ENCODE results near the gene IGSF21. TPM values are rescaled to one million over a fixed set of nuclear protein-coding genes. Genes with fewer than 3 reads are reported as not detected.

IGSF21 gene
- polyA plus RNA-seq, 4 donors = 0.23 to 0.75 (median 0.40) TPM

DNA sequence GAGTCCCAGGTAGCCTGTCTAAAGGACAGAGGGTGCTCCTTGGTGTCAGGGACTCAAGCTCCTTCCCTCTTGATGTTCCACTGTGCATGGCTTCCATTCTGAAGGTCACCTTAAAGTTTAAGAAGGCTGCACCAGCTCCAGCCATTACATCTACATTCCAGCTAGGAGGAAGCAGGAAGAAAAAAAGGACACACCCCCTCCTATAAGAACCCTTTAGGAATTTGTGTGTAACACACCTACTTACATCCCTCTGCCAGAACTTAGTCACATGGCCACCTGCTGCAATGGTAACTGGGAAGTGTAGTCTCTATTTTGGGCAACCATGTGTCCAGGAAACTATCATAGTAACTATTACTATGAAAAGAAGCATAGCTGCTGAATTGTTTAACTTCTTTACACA is 211.5 kb downstream of the IGSF21 start:
- DNase-seq (ENCODE audit: low read depth in 4 of 4, low spot score in 3 of 4) = no peak

DNA sequence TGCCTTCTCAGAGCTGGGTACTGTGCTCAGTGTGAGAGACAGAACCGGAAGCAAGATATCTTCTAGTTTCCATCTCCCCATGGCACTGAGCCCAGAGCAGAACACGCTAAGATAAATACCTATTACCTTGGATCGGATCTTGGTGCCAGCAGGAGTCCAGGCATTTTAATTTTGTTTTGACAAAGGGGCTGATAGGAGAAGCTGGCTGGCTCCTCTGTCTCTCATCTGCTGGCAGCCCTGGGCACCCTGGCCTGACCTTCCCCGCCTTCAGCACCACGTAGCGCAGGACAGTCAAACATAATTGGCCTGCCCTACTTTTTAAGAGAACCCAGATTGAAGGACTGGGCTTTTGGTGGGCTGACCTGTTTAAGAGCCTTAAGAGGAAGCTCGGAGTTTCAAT is 212.5 kb downstream of the IGSF21 start:
- no peak for DNase-seq (ENCODE audit: low read depth in 4 of 4, low spot score in 3 of 4)

DNA sequence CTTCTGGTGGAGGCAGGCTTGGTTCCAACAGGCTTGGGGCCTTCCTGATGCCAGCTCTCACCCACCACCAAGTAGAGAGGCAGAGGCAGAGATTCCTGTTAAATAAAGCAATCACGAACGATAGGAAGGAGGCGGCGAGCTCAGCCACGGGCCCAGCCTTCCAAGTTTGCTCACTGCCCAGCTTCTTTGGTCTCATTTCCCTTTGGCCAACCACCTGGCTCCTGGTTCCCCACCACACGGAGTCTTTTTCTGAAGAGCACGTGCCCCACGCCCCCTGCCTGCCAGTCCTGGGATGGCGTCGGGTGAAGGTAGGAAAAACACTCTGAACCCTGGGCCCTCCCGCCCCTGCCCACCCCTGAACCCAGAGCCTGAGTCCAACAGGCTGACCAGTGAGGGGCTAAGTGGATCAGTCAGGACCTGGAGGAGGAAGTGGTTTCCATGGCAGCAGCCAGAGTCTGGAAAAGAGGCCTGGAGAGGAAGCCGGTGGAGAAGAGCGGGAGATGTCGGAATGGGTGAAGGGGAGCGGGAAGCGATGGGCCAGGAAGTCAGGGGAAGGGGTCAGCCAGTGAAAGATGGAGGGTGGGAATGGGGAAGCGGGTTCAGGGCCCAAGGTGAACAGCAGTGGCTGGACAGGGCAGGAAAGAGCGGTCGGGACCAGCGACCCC is 214.9 kb downstream of the IGSF21 start:
- DNase-seq (ENCODE audit: low read depth in 4 of 4, low spot score in 3 of 4) = no peak

DNA sequence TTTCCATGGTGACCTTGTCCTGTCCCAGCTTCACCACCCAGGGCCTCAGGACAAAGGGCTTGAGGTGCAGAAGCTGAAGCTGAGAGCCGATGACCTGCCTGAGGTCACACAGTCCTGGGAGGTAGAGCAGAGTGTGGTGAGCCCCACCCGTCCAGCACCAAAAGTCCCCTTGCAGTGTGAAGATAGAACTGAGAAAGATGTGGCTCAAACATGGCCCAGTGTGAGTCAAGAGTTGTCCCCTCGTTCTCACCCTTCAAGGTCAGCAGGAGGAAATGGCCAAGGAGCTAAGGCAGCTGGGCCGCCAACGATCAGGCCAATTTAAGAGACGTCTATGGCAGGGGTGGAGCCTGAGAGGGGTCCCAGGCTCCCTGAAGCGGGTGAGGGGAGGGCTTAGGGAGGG is 215.7 kb downstream of the IGSF21 start:
- no peak for DNase-seq (ENCODE audit: low read depth in 4 of 4, low spot score in 3 of 4)

DNA sequence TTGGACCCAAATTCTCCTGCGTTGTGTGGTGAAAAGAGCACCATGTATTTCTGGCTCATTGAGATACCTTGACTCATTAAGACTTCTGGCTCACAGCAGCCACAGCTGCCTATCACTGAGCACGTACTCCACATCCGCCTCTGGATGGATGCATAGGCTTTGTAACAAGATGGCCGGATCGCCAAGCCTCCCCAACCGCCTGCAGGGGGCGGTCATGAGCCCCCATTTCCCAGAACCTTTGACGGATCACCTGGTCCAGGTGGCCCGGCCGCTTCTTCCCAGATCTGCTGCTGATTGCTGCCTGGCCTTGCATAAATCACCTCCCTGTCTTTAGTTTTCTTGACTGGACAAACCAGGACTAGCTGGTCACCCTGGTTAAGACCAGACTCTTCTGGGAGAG is 216.6 kb downstream of the IGSF21 start:
- DNase-seq (ENCODE audit: low read depth in 4 of 4, low spot score in 3 of 4) = no peak

DNA sequence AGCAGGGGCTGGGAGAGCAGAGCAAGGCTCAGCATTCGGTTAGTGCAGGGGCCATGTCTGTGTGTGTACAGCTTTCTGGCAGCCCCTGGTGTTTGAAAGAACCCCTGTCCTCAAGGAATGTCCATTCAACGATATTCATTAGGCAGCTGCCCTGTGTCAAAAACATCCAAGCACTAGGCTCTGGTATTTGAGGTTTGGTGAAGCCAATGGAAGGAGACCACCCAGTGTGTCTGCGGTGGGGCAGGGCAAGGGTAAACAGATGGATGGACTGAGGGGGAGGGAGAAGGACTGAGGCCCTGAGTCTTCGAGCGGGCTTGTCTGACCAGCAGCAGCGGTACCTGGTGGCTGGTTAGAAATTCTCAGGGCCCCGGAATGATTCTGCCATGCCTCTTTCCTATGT is 217.5 kb downstream of the IGSF21 start:
- no peak for DNase-seq (ENCODE audit: low read depth in 4 of 4, low spot score in 3 of 4)

DNA sequence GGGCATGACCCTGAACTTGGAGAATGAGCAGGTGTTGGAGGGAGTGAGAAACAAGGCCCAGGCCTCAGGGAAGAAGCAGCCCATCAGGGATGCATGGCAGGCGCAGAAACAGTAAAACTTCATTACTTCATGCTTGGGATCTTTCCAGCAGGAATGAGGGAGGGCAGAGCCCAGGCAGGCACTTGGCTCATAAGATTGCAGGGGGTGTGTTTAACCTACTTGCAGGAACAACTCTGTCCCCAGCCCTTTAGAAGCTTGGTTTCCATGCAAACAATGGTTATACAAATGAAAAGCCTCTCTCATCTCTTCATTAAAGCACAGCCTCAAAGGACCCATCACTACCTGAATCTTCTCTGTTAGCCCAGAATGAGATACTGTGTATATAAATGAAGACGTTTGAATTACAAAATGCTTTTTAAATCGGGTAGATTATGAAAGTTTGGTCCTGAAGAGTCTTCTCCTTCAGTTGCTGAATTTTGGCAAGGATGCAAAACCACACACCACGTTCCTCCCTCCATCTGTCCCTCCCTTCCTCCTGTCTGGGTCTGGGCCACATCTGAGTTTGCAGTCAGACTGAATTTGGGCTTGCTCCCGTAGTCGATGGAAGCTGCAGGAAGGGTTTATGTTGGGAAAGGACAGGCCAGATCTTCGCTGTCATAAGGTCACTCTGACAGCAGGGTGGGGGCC is 218.8 kb downstream of the IGSF21 start:
- no peak for DNase-seq (ENCODE audit: low read depth in 4 of 4, low spot score in 3 of 4)

DNA sequence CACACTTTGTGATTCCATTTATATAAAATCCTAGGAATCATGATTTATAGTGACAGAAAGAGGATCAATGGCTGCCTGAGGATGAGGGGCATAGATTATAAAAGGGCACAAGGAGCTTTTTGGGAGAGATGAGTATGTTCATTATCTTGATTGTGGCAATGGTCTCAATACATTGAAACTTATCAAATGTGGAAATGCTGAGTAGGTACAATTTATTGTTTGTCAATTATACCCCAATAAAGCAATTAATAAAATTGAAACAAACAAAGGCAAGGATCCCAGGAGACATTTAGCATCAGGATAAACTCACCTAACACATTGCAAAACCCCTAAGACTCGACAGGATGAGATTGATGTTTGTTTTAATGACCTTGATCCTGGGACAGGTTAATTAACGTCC is 220.1 kb downstream of the IGSF21 start:
- no peak for DNase-seq (ENCODE audit: low read depth in 4 of 4, low spot score in 3 of 4)

DNA sequence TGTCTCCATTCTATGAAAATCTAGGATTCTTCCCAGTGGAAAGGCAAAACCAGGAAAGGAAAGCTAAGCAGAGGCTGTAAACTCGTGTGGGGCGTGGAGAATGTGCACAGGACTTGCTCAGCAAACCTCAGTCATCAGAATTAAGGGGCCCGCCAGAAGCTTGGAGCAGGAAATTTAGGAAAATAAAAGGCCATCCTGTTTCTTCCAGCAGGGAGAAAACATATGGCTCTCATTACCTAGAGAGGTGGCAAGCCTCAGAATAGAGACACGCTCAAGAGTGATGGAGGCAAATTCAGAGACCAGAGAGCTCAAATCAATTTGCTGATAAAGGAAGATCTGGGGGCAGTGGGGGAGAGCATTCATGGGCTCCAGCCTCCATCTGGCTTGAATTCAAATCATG is 221.2 kb downstream of the IGSF21 start:
- DNase-seq (ENCODE audit: low read depth in 4 of 4, low spot score in 3 of 4) = no peak

DNA sequence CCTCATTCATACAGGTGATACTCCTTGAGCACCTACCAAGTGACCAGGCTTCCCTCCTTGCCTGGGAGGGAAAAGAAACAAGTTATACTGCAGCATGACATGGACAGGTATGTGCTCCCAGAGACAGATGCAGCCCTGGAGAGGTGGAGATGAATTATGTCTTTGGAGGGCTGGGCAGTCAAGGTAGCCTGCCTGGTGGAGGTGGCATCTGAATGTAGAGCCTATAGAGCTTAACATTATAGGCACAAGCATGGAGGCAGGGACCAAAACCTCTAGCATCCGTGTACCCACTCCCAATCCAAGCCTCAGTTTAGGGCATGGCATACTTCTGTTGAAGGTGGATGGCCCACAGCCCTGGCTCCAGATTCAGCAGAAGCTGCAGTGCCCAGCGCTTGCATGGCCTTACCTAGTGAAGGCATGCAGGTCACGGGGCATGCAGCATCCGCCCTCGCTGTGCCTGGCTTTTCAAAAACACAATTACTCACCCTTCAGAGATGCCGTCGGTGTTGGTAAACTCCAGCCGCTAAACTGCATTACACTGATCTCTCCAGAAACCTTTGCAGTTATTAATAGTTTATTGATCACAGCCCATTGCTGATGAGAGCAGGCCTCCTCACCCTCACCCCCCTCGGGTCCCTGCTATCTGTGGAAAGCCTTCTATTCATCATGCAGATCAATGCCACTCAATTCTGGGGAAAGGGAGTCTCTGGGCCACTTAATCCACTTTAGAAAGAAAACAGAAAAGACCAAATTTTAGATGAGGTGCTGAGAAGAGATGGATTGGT is 222.1 kb downstream of the IGSF21 start:
- no peak for DNase-seq (ENCODE audit: low read depth in 4 of 4, low spot score in 3 of 4)

DNA sequence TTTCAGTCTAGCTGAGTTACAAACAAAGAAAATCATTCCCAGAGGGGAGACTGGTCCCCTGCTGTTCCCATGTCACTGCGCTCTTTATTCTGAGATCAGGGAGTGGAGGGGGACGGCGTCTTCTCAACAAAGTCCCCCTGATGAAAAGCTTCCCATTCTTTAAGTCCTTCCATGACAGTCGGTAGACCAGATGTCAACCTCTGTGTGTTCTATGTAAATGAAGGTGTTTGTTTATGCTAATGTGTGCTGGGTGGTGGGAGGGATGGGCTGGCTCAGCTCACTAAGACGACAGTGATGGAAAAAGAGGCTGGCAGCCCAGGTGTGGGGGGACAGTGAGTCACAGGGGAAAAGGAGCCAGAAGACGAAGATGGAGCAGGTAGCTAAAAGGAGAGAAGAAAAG is 225.0 kb downstream of the IGSF21 start:
- no peak for DNase-seq (ENCODE audit: low read depth in 4 of 4, low spot score in 3 of 4)

DNA sequence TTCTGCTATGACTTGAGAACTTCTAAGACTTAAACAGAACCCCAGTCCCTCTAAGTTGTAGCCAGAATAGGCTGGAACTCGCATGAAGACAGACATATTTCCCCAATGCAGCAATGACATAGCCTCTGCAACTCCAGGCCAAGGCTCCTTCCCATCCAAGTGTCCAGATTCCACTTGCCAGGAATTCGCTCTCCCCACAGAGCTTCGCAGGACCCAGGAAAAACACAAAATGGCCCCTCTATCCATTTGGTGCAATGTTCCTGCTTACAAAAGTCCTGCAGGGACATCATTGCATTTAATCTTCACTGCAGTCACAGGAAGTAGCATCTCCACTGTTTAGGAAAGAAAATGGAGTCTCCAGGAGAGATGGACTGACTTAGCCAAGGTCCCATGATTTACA is 225.6 kb downstream of the IGSF21 start:
- DNase-seq (ENCODE audit: low read depth in 4 of 4, low spot score in 3 of 4) = no peak

DNA sequence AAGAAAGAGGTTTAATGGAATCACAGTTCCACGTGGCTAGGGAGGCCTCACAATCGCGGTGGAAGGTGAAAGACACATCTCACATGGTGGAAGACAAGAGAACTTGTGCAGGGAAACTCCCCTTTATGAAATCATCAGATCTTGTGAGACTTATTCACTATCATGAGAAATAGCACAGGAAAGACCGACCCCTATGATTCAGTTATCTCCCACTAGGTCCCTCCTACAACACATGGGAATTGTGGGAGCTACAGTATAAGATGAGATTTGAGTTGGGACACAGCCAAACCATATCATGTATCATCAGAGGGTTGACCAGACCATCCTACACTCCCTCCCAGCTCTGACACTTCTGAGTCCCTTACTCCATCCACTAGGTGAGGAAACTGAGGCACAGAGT is 229.2 kb downstream of the IGSF21 start:
- no peak for DNase-seq (ENCODE audit: low read depth in 4 of 4, low spot score in 3 of 4)

DNA sequence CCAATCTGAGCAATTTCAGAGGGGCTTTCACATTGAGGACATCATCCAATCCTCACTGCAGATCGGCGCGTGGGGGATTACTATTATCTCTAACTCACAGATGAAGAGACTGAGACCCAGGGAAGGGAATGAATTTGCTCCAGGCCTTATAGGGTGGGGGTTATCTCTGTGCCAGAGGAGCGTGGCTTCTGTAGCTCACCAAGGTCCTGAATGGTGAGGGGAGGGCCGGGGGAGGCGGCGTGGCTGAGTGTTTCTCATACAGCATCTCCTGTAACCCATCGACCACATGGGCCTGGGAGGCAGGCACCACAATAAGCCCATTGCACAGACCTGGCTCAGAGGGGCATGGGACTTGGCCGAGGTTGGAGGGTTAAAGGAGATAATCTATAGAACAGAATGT is 230.2 kb downstream of the IGSF21 start:
- no peak for DNase-seq (ENCODE audit: low read depth in 4 of 4, low spot score in 3 of 4)

DNA sequence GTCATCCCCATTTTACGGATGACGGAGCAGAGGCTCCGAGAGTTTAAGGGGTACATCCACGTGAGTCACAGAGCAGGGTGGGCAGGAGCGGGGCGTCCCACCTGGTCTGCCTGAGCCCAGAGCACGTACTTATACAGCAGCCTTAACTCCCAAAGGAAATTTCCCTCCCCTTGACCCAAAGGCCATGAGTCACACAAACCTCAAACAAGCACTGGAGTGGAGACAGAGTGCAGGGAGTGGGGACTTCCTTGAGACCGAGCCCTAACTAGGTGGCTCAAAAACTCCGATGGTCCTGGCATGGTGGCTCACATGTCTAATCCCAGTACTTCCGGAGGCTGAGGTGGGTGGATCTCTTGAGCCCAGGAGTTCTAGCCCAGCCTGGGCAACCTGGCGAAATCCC is 231.6 kb downstream of the IGSF21 start:
- no peak for DNase-seq (ENCODE audit: low read depth in 4 of 4, low spot score in 3 of 4)

DNA sequence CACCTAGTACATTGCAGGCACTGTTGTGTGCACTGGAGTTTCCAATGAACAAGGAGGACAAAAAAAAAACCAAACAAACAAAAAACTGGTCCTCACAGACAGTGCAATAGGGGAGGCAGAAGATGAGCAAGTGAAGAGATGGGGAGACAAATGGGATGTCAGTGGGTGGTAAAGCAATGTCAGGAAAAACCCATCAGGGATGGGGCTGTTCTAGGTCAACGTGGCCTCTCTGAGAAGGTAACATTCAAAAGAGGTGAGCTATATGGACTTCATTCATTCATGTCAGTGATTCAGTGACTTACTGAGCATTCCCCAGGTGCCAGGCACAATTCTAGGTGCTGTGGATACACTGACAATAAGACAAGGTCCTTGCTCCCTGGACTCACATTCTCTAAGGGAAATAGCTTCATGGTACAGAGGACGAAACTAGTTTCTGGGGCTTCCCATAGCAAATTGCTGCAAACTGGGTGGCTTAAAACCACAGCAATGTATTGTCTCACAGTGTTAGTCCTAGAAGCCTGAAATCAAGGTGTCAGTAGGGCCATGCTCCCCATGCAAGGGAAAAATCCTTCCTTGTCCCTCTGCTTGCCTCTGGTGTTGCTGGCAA is 232.7 kb downstream of the IGSF21 start:
- no peak for DNase-seq (ENCODE audit: low read depth in 4 of 4, low spot score in 3 of 4)

DNA sequence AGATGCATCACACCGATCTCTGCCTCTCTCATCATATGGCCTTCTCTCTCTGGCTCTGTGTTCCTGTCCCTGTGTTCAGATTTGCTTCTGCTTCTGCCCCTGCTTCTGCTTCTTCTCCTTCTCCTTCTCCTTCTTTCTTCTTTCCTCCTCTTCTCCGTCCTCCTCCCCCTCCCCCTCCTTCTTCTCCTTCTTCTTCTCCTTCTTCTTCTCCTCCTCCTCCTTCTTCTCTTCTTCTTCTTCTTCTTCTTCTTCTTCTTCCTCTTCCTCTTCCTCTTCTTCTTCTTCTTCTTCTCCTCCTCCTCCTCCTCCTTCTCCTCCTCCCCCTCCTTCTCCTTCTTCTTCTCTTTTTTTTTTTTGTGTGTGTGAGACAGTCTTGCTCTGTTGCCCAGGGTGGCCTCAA is 233.2 kb downstream of the IGSF21 start:
- DNase-seq (ENCODE audit: low read depth in 4 of 4, low spot score in 3 of 4) = no peak

DNA sequence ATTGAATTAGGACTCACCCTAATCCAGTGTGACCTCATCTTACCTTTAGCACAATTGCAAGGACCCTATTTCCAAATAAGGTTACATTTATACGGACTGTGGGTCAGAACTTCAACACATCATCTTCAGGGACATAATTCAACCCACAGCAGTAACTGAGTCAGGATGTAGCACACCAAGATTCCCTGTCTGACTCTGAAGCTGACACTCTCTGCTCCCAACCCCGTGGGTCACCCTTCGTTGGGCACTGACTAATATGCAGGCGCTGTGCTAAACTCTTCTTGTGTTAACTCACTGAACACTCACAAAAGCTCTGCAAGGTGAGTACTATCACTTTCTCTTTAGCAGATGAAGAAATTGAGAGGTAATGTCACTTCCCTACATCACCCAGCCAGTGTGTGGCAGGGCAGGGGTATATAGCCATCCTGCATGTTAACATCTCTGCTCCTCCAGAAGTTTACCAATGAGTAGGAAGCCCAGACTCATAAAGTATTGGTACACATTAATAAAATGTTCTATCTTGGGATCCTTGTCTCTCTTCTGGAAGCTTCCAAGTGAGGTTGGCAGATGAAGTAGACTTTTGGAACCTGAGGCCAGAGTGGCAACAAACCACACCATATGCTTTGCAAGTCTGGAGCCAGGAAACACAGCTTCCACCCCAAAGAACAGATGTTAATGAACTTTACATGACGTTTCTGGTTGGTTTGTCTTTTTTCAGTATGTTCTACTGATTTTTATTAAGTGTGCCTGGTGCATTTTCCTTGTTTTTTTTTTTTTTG is 233.9 kb downstream of the IGSF21 start:
- DNase-seq (ENCODE audit: low read depth in 4 of 4, low spot score in 3 of 4) = no peak

DNA sequence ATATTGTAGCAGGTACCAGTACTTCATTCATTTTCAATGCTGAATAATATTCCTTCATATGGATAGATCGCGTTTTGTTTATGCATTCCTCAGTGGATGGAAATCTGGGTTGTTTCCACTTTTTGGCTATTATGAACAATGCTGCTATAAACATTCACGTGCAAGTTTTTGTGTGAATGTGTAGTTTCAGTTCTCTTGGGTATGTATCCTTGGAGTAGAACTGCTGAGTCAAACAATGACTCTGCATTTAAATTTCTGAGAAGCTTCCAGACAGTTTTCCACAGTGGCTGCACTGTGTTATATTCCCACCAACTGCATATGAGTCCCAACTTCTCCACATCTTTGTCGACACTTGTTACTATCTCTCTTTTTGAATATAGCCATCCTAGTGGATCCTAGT is 235.1 kb downstream of the IGSF21 start:
- DNase-seq (ENCODE audit: low read depth in 4 of 4, low spot score in 3 of 4) = no peak

DNA sequence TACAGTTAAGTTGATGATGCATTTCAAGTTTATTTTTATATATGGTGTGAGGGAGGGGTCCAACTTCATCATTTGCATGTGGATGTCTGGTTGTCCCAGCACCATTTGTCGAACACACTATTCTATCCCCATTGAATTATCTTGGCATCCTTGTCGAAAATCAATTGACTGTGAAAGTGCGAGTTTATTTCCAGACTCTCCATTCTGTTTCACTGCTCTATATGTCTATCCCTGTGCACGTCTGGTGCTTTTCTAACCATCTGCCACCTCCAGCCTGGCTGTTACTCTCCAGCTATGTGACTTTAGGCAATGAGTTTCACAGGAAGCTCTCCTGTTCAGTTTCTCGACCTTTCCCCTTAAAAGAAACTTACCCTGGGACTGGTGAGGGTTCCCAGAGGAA is 236.0 kb downstream of the IGSF21 start:
- DNase-seq (ENCODE audit: low read depth in 4 of 4, low spot score in 3 of 4) = no peak

DNA sequence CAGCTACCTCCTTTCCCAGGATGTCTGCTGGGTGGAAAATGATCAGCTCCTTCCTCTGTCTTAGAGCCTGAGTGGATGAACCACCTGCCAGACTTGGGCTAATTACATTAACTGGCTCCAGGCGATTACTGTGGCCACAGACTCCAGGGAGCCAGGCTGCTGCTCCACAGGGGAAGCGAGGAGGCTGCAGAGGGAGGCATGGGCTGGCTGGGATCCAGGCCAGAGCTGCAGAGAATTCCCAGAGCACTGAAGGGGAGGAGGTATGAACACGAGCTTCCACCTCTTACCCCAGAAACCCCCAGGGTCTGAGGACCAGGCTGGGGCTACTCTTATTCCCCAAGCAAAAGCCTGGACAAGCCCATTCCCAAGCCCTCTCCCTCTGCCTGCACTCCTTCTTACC is 237.2 kb downstream of the IGSF21 start:
- no peak for DNase-seq (ENCODE audit: low read depth in 4 of 4, low spot score in 3 of 4)
